IPS-18c (cell line): Measurements from ENCODE around the gene TPGS2.
"Not testable (repeated sequence)": the region's sequence is repeated elsewhere in the genome, so short reads cannot be mapped to it uniquely, and the experiment has no call there.

ENCODE experiments used
- H3K4me3 ChIP-seq: 2 replicates; pipeline ENCODE4 v1.7.0; 2013; ENCODE audit warnings: low read depth, mild to moderate bottlenecking, low read length, moderate library complexity; ENCODE audit not compliant: insufficient read depth
- H3K9me3 ChIP-seq: one replicate; pipeline ENCODE4 v1.6.1; 2013; ENCODE audit warnings: mild to moderate bottlenecking, low read length, moderate library complexity; ENCODE audit not compliant: control insufficient read depth, insufficient read depth

TPGS2 gene

DNA sequence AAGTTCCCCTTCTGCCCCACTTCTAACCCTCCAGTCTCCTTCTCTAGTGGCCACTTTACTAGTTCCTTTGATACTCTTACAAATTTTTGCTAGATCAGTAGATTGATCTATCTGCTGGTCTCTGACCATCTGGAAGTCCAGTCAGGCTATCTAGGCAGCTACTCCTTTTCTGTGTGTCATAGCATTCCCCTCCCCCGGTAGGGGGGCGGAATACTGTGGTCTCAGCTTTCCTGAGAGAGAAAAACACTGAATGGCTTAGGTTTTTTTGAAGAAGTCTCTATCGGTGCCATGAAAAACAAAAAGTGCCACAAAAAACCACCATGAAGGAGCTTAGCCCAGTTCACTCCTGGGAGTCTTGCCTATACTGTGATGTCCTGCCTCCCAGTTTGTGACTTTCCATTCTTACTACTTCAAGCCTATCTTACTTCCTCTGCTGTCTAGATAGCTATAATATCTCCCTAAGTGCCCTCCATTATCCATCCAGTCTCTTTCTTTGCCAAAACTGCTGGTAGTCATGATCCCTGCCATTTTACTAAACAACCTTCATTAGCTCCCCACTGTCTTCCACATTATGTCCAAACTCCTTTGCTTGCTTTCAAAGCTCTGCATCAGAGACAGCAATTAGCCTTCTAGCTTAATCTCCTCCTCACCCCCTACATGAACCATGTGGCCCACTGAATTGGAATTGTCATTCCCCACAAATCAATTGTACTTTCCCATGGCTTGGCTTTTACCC lies 29.9 kb downstream of the TPGS2 start:
- no peaks in the 10 kb centered on the region for H3K9me3 ChIP-seq
- no peak overlapping the region for H3K4me3 ChIP-seq

DNA sequence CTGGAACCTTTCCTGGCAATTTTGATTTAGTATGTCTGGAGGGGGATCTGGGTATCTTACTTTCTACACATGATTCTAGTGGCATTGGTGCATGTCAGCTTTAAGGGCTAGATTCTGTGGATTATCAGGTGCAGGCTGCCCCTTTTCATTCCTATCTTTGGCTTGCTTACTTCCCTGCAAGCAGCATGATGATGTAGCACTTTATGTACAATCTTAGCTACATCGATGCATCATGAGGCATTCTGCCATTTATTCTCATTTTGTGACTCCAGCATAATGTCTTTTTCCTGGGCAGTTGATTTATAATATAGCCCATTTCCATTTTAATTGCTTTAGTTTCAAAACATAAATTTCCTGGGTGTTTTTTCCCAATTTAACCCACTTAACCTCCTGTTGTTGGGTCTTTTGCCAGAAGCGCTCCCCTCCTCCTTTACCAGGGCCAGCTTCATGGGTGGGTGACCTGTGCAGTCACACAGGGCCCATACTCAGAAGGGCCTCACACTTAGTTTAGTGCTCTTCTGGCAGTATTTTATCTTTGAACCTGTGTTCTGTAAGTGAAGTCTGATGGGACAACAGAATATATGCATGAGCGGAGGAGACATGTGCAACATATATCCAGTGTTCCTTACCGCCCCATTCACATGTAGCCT lies 36.0 kb downstream of the TPGS2 start:
- Histone ChIP-seq H3K9me3 (no peaks in the 10 kb centered on the region), H3K4me3 (no peak overlapping the region)

DNA sequence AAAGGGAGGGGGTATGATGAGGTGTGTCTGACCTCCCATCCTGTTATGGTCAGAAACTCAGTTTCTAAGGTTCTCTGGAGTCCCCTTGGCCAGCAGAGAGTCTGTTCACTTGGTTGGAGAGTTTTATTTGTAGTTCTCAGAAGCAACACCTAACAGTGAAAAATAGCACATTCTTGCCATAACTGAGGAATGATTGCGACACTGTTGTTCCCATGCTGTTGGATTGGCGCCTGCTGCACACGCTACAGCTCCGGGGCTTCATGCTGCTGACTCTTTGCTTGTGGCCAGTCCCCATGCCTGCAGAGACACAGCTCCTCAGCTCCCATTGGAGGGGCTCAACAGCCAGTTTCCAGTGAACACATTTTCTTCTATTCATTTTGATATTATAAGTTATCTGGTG lies 42.1 kb downstream of the TPGS2 start:
- no peaks in the 10 kb centered on the region for H3K9me3 ChIP-seq
- H3K4me3 ChIP-seq = no peak overlapping the region

DNA sequence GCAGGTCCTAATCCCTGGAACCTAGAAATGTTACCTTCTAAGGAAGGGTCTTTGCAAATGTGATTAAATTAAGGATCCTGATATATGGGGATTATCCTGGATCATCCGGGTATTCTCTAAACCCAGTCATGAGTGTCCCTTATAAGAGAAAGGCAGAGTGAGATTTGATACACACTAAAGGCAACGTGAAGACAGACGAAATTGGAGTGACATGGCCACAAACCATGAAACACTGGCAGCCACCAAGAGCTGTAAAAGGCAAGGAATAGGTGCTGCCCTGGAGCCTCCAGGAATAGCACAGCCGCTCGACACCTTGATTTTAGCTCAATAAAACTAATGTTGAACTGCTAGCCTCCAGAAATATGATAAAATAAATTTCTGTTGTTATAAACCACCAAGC lies 45.0 kb downstream of the TPGS2 start:
- no peak overlapping the region for H3K4me3 ChIP-seq
- no peaks in the 10 kb centered on the region for H3K9me3 ChIP-seq

DNA sequence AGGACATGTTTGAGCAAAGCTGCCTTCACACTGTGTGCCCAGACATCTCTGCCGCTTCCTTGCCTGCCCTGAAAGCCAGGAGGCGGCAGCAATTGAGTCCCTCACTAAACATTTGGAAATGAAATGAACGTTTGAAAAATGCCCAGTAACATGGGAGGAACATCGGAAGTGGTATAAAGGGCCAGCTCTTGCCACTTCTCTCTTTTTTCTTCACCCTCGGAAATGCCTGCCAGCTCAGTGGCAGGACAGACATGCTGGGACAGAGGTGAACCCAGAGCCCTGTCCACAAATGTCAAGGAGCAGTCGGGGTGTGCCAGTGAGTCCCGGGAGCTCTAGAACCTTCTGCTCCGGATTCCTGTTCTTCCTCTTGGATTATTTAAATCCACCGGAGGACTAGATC lies 46.1 kb downstream of the TPGS2 start:
- no peak overlapping the region for H3K4me3 ChIP-seq
- no peaks in the 10 kb centered on the region for H3K9me3 ChIP-seq

DNA sequence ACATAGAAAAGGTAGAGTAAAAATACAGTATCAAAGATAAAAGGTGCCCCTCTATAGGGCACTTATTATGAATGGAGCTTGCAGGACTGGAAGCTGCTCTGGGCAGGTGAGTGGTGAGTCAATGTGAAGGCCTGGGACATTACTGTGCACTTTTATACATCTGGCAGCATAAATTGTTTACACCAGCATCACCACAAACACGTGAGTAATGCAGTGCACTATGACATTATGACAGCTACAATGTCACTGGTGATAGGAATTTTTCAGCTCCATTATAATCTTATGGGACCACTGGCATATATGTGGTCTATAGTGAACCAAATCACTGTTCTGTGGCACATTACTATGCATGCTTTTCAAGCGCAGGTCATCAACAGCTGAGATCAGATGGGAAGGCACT lies 48.1 kb downstream of the TPGS2 start:
- Histone ChIP-seq H3K9me3 (no peaks in the 10 kb centered on the region), H3K4me3 (no peak overlapping the region)

DNA sequence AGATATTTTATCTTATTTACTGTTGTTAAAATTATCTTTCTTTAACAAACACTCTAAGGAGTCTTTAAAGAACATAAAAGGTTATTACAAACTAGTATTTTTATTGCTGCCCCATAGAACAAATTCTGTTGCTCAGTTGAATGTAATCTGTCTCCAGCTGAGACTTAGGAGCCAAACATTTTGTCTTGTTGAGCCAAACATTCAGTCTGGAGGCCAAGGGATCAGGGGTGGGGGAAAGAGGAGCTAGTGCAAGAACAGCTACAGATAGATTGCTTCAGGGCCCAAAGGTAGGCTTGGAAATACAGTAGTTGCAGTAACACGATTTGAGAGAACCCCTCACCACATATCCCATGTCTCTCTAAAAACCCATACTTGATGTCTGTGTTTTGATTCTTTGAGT lies 51.2 kb downstream of the TPGS2 start:
- Histone ChIP-seq H3K9me3 (no peaks in the 10 kb centered on the region), H3K4me3 (no peak overlapping the region)

DNA sequence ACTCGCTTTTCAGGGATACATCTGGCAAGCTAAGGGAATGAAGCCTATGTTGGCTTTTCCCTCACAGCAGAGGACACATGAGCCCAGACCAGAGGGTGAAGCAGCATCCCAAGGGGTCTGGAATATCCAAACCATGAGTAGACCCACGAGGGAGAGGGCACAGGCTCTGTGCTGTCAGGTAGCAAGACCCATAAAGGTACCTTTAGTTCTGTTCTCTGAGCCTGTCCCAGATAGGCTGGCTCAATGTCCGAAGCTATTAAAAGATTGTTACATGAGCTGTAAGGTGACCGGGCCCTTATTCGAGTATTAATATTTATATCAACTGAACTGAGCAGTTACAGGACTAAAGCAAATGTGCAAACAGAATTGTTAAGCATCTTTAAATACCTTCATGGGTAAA lies 52.2 kb downstream of the TPGS2 start:
- no peaks in the 10 kb centered on the region for H3K9me3 ChIP-seq

DNA sequence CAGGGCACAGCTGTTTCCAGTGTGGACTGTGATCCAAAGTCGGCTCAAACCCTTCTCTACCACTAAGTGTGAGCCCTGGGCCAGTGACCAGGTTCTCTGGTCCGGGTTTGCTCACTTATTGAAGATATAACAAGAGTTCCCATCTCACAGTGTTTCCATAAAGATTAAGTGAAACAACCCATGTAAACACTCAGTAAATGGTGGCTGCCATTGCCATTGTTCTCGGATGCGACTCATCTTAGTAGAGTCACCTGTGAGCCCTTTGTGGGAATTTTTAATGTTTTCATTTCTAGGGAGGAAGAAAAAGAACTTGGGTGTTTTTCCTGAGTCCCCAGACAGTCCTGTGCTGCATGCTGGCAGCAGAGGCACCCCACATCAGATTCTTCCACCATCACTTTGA lies 53.4 kb downstream of the TPGS2 start:
- no peaks in the 10 kb centered on the region for H3K9me3 ChIP-seq

More for the DNA sequence above, 52.2 kb downstream of the TPGS2 start:
- no peak overlapping the region for H3K4me3 ChIP-seq

DNA sequence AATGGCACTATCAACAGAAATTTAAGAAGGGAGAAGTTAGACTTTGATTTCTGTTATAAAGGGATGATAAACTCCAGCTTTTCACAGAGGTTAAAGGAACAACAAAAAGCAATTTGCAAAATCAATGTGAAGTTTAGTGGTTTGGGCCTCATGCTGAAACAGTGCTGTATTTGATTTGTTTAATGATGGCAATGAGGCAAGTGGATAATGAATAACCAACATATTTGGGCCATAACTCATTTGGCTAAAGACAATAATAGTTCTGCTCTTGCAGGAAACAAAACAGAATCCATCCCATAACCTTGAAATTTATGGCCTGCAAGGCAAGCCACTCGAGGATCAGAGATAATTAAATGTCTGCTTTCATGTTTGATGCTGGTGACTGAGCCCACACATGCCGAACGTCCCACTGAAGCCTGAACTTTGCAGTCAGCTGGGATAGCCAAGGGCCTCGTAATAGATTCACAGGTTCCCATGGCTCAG lies 56.5 kb downstream of the TPGS2 start:
- H3K4me3 ChIP-seq = no peak overlapping the region
- H3K9me3 ChIP-seq = no peaks in the 10 kb centered on the region

More for the DNA sequence above, 53.4 kb downstream of the TPGS2 start:
- H3K4me3 ChIP-seq = no peak overlapping the region

DNA sequence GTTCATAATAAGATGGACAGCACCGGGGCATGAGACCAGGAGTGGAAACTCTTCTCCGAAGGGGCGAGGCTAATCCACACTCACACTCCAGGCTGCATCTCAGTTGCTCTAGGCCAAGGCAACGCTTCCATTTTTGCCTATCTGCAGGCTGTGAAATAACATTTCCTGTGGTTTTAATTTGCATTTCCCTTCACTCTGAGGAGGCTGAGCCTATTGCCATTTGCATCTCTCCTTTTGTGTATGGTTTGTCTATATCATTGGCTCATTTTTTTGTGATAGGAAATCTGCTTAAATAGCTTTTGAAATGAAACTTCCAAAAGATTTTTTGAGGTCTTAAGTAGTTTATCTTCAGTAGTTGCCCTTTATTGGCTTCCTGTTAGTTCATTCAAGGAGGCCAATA lies 57.6 kb downstream of the TPGS2 start:
- no peak overlapping the region for H3K4me3 ChIP-seq
- H3K9me3 ChIP-seq = no peaks in the 10 kb centered on the region

DNA sequence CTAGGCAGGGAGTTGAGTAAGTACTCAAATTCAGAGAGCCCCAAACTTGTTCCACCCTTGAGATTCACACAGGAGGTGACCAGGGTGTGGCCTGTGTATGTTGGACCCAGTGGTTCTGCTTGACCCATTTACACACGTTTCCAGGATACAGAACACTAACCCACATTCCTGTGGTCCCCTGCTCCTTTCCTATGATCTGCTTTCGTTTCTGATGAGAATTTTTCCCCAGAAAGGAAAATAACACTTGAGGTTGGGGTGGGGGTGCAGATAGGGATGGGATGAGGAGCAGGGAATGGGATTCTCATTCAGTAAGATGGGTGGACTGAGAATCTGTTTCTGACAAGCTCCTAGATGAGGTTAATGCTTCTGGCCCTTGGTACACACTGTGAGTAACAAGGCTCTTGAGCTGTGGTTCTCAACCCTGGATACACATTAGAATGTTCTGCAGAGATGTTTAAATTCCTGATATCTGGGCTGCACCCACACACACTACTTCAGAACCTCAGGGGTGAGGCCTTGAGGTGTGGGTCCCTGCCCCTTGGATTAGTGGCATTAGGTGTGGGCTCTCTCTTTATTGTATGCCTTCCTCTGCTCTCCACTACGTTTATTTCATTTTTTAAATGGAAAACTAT lies 58.4 kb downstream of the TPGS2 start:
- H3K9me3 ChIP-seq = no peaks in the 10 kb centered on the region

DNA sequence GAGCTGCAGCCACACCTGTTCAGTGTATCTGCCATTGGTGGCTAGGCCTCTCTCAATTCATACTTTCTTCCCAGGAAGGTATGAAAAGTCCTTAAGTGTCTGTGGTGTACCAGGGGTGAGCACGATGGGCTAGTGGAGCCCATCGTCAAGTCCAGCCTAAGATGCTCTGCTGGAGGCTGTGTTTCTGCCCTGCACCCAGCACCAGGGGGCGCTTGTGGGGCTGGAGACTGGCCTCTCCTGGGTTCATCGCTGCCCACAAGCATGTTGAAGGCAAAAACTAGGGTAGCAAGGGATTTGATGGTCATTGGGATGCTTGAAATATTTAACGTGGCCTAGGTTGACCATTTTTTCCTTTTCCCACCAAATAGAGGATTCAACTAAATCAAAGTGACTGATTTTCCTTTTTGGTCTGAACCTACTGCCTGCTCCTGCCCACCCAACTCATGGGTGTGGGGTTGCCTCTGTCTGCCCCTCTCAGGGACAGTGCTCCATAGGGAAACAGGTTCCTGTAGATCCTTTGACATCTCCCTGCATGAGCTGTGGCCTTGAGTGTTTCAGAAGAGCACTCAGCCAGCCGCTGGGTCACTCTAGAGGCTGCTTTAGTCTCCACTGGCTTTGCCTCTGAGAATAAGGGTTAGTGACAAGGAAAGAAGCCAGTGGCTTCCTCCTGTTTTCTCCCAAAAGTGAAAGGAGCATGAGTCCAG lies 59.0 kb downstream of the TPGS2 start:
- H3K4me3 ChIP-seq = no peak overlapping the region
- no peaks in the 10 kb centered on the region for H3K9me3 ChIP-seq

More for the DNA sequence above, 58.4 kb downstream of the TPGS2 start:
- H3K4me3 ChIP-seq = no peak overlapping the region

DNA sequence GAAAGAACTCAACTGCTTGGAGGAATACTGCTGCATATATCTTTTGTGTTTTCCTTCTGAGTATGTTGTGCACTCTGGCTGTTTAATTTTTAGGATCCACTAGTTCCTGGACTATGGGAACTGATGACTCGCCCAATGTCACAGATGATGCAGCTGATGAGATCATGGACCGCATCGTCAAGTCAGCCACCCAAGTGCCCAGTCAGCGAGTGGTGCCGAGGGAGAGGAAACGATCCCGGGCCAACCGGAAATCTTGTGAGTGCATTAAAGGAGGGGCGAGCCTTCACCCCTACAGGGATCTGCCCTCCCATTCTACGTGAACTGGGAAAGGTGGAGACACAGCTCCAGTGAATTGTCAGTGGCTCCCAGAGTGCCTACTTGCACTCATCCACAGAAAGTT lies 59.6 kb downstream of the TPGS2 start:
- Histone ChIP-seq H3K9me3 (no peaks in the 10 kb centered on the region), H3K4me3 (no peak overlapping the region)

DNA sequence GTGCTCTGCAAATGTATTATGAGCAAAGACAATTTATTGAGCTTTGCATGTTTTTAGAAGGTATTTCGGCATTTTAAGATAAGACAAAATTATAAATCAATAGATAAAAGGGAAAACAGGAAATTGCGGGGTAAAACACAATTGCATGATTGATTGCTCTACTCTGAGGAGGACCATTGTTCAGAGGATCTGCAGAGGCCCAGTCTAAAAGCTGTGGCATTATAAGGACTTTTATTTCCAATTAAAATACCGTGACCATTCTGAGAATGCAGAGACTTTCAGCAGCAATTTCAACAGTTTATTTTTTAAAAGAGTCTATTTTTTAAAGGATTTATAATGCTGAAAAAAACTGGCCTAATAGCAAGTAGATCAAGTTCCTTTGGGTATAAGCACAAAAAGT lies 62.0 kb downstream of the TPGS2 start:
- H3K4me3 ChIP-seq = no peak overlapping the region

DNA sequence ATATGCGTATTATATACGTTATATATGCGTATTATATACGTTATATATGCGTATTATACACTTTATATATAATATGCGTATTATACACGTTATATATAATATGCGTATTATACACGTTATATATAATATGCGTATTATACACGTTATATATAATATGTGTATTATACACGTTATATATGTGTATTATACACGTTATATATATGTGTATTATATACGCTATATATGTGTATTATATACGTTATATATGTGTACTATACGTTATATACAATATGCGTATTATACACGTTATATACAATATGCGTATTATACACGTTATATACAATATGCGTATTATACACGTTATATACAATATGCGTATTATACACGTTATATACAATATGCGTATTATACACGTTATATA lies 65.8 kb downstream of the TPGS2 start:
- not testable (repeated sequence) for H3K9me3 ChIP-seq, H3K4me3 ChIP-seq

More for the DNA sequence above, 62.0 kb downstream of the TPGS2 start:
- H3K9me3 ChIP-seq = no peaks in the 10 kb centered on the region

DNA sequence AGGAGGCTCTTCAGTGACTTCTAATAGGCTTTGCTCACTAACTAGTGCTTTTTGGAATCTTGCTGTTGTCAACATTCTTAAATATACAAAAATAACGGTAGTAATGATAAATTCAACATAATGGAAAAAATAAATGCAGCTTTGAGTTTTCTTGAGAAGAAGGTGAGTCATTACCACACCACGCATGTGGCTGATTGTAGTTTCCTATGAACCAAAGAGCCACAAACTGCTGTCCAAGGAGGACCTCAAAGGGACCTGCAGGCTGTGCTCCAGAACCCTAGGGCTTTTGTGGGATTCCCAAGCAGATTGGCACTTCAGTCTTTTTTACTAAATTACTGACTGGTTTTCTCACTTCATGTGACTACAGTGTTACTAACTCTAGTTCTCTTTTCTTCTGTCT lies 66.7 kb downstream of the TPGS2 start:
- Histone ChIP-seq H3K4me3 (no peak overlapping the region), H3K9me3 (no peaks in the 10 kb centered on the region)
